Activated T-cell treated with anti-CD3 and anti-CD28 coated beads, Interleukin-2, amount 50 U/mL, for 72 hours (primary cell): ENCODE measurements around the gene ZNF205. TPM values are rescaled to one million over a fixed set of nuclear protein-coding genes. Genes with fewer than 3 reads are reported as not detected.
"Not testable (repeated sequence)": the region's sequence is repeated elsewhere in the genome, so short reads cannot be mapped to it uniquely, and the experiment has no call there.

Experiments used
- ATAC-seq, 2 donors: fragments of 150-1000 bp; cut with Tn5 transposase; replicated peaks in 1 of 2; 2 replicates each; pipeline ENCODE4 v1.10.0; 2021; ENCODE audit warnings: moderate library complexity in 2 of 2, mild to moderate bottlenecking in 1 of 2
- DNase-seq, 2 donors: peaks; one replicate each; pipeline ENCODE4 v3.0.0; 2021 to 2022; ENCODE audit warnings: mixed read lengths in 1 of 2
- H3K27ac Mint-ChIP-seq: one replicate; pipeline ENCODE4 v1.8.0; 2022; ENCODE audit warnings: mild to moderate bottlenecking, moderate library complexity, mixed read lengths
- H3K27me3 Mint-ChIP-seq: one replicate; pipeline ENCODE4 v1.8.0; 2022; ENCODE audit warnings: low read depth, mixed read lengths
- H3K36me3 Mint-ChIP-seq, 2 donors: one replicate each; pipeline ENCODE4 v1.8.0; 2022; ENCODE audit warnings: mixed read lengths in 2 of 2, mild to moderate bottlenecking in 1 of 2; ENCODE audit not compliant: insufficient read depth in 2 of 2
- H3K4me1 Mint-ChIP-seq: one replicate; pipeline ENCODE4 v1.8.0; 2022; ENCODE audit warnings: low read depth, mixed read lengths
- H3K4me3 Mint-ChIP-seq, 2 donors: one replicate each; pipeline ENCODE4 v1.8.0; 2022; ENCODE audit warnings: mild to moderate bottlenecking in 2 of 2, mixed read lengths in 2 of 2, moderate library complexity in 2 of 2
- H3K9me3 Mint-ChIP-seq, 2 donors: one replicate each; pipeline ENCODE4 v1.8.0; 2022; ENCODE audit warnings: mixed read lengths in 2 of 2
- total RNA-seq, 2 donors: library from RNA; stranded (reverse); gene quantifications; one replicate each; pipeline ENCODE4 v1.2.3, GENCODE V29; 2022

The ZNF205 gene
- total RNA-seq, 2 donors from 2014 or later = 0.12 to 0.28 TPM

DNA sequence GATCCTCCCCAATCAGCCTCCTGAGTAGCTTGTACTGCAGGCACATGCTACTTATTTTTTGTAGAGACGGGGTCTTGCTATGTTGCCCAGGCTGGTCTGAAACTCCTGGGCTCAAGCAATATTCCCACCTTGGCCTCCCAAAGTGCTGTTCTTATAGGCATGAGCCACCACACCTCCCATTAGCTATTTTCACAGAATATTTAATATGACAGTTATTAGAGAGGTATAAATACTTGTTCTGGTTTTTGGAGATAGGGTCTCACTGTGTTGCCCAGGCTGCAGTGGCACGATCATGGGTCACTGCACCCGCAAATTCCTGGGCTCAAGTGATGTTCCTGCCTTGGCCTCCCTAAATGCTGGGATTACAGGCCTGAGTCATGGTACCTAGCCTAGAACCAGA, 43.6 kb downstream of the ZNF205 start:
- peaks cover 42% of the 10 kb centered on the region for H3K4me1 Mint-ChIP-seq
- peaks cover 0 to 3% of the 10 kb centered on the region in 2 donors for H3K9me3 Mint-ChIP-seq
- peaks cover 3 to 4% of the 10 kb centered on the region in 2 donors for H3K36me3 Mint-ChIP-seq
- ATAC-seq = no peak
- no peak overlapping the region for H3K27ac Mint-ChIP-seq
- DNase-seq = no peak
- no peak overlapping the region for H3K4me3 Mint-ChIP-seq
- H3K27me3 Mint-ChIP-seq = peaks cover 20% of the 10 kb centered on the region

DNA sequence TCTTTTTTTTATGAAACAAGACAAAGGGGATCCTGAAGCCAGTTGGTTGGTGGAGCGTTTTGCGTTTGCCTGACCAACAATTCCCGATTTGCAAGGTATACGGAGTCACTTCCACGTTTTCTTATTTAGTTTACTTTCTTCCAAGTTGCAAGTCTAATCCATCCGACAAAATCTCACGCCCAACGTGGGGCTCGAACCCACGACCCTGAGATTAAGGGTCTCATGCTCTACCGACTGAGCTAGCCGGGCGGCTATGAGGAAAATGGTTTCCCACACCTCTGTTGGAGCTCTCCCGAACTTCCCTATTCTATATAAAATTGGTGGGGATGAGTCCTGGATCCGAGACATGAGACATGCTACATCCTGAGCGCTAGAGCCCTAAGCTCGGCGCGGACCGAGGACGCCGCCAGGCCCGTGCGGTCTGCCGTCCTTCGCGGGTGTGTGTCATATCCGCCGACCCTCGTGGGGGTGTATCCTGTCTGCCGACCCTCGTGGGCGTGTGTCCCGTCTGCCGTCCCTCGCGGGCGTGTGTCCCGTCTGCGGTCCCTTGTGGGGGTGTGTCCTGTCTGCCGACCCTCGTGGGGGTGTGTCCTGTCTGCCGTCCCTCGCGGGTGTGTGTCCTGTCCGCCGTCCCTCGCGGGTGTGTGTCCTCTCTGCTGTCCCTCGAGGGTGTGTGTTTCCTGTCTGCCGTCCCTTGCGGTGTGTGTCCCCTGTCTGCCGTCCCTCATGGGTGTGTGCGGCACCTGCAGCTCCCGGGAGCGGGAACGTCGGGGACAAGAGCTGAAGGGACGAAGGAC, 45.0 kb downstream of the ZNF205 start:
- Mint-ChIP-seq H3K4me3 (peak overlapping the region; percentile 81 to 86), H3K9me3 (peaks cover 0 to 3% of the 10 kb centered on the region in 2 donors), H3K27me3 (peaks cover 20% of the 10 kb centered on the region), H3K4me1 (peaks cover 34% of the 10 kb centered on the region), H3K36me3 (peaks cover 3 to 4% of the 10 kb centered on the region in 2 donors), H3K27ac (peak overlapping the region; percentile 74)
- peak; percentile 28 to 41 for ATAC-seq
- DNase-seq = peak; percentile 55

DNA sequence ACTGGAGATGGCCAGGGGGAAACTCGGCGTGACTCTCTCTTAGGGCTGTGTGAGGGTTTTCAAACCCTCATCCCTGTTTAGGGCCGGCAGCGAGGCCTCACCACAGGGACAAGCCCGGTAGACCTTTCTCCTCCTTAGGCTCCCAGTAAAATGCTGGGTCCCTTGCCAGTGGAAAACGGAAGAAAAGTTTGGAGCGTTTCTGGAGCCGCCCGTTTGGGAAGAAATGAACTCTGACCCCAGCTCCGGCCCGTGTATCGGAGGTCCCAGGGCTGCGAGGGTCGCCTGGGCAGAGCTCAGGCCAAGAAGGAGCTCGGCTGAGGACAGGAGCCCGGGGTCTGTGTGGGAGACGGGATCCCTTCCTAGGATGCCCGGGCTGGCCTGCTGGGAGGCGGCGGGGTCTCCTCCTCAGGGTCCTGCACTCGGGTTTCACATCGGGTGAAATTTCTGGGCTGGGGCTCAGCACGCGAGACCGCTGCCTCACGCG, 45.7 kb downstream of the ZNF205 start:
- Mint-ChIP-seq H3K27me3 (peaks cover 20% of the 10 kb centered on the region), H3K36me3 (peaks cover 3 to 4% of the 10 kb centered on the region in 2 donors), H3K4me1 (peaks cover 29% of the 10 kb centered on the region), H3K4me3 (peak overlapping the region; percentile 81 to 86), H3K27ac (peak overlapping the region; percentile 74), H3K9me3 (peaks cover 0 to 3% of the 10 kb centered on the region in 2 donors)
- ATAC-seq (peak; percentile 16 to 28), DNase-seq (no peak)

DNA sequence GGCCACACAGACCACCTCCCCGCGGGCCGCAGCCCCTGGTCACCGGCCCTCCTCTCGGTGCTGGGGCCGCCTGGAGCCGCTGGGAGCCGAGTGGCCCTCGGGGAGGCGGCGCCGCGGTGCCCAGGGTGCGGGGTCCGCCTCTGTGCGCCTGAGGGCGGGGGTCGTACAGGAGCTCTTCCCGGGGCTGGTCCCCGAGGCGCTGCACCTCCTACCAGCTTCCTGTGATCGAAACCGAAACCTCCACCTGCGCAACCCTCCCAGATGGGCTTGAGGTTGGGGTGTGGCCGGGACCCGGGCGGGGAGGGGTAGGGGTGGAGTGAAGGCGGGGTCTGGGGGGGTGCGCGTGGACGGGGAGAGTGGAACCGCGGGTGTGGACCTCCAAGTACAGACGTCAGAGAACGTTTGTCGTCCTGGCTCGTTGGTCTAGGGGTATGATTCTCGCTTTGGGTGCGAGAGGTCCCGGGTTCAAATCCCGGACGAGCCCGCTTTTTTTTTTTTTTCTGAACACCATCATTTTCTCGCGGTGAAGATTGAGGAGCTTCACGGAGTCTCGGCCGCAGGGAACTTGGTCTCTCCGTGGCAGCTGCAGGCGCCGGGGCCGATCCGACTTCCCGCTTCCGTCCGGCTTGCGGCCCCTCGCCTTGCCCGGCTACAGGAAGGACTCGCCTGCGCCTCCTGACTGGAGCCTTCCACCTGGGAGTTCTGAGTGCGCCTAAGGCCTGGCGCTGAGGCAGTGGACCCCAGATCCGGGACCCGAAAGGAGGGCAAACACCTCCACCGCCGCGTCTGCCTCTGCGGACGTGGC, 46.3 kb downstream of the ZNF205 start:
- Mint-ChIP-seq H3K27me3 (peaks cover 20% of the 10 kb centered on the region), H3K9me3 (peaks cover 0 to 3% of the 10 kb centered on the region in 2 donors), H3K27ac (peak overlapping the region; percentile 97), H3K4me3 (peak overlapping the region; percentile 86 to 96), H3K36me3 (peaks cover 3 to 4% of the 10 kb centered on the region in 2 donors), H3K4me1 (peaks cover 29% of the 10 kb centered on the region)
- ATAC-seq (peak; percentile 73 to 74), DNase-seq (peak; percentile 80)

DNA sequence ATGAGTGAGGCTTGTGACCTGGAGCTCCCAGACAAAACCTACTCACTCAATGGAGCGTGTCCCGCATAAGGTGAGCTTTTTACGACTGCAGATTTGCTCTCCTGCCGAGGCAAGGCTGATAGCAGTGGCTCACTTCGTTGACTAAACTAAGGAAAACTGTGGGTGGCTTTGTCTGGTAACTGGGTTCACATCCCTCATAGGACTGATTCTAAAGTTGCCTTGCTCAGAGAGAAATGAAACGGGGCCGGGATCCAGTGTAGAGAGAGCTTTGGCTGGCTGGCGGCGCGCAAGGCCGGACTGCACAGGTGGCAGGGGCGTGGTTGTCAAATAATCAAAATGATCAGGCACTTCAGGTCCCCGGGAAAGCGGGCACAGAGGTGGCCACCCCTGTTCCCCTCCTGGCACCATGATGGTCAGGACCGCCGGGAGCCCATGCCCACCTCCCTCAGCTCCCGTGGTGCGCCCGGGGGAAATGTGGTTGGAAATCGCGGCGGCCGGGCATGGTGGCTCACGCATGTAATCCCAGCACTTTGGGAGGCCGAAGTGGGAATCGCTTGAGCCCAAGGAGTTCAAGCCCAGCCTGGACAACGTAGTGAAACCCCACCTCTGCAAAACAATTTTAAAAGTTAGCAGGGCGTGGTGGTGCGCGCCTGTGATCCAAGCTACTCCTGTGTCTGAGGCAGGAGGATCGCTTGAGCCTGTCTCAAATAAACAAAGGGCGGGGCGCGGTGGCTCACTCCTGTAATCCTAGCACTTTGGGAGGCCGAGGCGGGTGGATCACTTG, 49.0 kb downstream of the ZNF205 start:
- Mint-ChIP-seq H3K27ac (no peak overlapping the region), H3K36me3 (peaks cover 0 to 4% of the 10 kb centered on the region in 2 donors), H3K4me3 (no peak overlapping the region), H3K4me1 (peaks cover 38% of the 10 kb centered on the region), H3K27me3 (peaks cover 20% of the 10 kb centered on the region), H3K9me3 (no peaks in the 10 kb centered on the region)
- no peak for DNase-seq
- ATAC-seq = no peak

DNA sequence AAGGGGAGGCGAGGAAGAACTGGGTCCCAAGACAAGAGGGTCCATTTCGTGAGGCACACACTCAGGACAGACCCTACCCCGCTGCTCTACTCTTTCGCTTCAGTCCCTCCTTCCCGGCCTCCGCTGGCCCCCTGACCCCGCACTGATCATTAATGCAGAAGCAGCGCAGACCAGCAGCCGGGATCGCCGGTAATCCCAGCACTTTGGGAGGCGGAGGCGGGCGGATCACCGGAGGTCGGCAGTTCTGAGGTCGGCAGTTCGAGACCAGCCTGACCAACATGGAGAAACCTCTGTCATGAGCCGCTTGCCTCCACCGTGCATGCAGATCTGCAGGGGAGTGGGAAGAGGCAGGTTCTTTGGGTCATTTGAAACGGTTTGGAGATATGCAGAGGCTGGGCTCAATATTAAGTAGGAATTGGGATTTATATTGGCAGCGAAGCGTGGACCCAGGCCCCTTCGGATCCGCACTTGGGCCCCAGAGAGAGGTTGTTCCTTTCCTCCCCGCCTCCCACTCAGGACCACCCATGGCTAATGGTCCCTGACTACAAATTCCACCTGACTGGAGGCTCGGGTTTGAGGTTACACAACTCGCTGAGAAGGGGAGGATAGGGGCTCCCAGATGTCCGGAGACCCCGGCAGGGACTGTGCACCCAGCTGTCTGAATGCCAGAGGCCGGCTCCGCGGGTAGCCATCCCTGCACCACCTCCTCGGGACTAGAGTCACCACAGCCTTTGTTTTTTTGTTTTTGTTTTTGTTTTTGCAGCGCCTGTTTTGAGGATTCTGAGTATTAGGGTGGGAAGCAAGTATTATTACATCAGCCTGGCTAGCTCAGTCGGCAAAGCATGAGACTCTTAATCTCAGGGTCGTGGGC, 52.0 kb downstream of the ZNF205 start:
- ATAC-seq (no peak), DNase-seq (no peak)
- H3K4me1 Mint-ChIP-seq = peaks cover 19% of the 10 kb centered on the region
- H3K36me3 Mint-ChIP-seq = peaks cover 0 to 3% of the 10 kb centered on the region in 2 donors
- H3K27ac Mint-ChIP-seq = no peak overlapping the region
- peaks cover 16% of the 10 kb centered on the region for H3K27me3 Mint-ChIP-seq
- H3K9me3 Mint-ChIP-seq = no peaks in the 10 kb centered on the region
- no peak overlapping the region for H3K4me3 Mint-ChIP-seq

DNA sequence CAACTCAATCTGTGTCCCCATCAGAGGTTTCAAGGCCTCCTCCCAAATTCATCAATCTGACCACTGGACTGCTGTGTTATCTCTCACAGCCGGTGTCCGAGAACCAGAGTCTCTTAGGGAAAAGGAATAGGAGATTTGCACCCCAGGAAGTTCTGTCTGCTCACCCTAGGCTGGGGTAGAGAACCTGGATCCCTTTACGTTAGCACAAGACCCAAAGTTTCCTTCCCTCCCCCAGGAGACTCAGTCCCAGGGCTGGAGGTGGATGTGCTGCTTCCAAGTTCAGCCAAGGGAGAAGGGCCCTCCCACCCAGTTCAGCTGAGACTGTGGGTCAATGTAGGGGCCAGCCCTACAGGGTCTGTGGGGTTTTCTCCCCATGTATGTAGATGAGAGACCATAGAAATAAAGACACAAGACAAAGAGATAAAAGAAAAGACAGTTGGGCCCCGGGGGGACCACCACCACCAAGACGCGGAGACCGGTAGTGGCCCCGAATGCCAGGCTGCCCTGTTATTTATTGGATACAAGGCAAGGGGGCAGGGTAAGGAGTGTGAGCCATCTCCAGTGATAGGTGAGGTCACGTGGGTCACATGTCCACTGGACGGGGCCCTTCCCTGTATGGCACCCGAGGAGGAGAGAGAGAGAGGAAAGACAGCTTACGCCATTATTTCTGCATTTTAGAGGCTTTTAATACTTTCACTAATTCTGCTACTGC, 52.9 kb downstream of the ZNF205 start:
- DNase-seq (no peak), ATAC-seq (peak in 1 of 2 donors; percentile 20)
- Mint-ChIP-seq H3K4me3 (peak overlapping the region; percentile 61 to 70), H3K27ac (peak overlapping the region; percentile 63), H3K4me1 (peaks cover 10% of the 10 kb centered on the region), H3K27me3 (peaks cover 21% of the 10 kb centered on the region), H3K36me3 (no peaks in the 10 kb centered on the region), H3K9me3 (no peaks in the 10 kb centered on the region)

DNA sequence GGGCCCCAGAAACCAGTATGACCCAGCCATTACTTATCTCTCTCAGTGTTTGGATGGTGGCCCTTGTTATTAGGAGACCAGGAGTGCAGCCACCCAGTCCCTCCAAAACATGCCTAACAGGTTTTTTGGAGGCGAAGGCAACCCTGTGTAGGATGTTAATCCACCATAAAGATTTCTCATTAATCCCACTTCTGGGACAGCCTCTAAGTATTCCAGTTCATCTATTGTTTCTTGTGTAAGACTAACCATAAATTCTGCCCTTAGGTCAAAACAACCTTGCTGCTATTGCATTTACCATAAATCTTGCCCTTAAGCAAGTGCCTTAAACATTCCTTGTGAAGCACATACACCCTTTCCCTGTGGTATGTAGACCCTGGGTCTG, 54.1 kb downstream of the ZNF205 start:
- Mint-ChIP-seq H3K27ac (no peak overlapping the region), H3K9me3 (no peaks in the 10 kb centered on the region), H3K4me3 (no peak overlapping the region), H3K4me1 (peaks cover 18% of the 10 kb centered on the region), H3K36me3 (no peaks in the 10 kb centered on the region), H3K27me3 (peaks cover 30% of the 10 kb centered on the region)
- DNase-seq (no peak), ATAC-seq (no peak)

DNA sequence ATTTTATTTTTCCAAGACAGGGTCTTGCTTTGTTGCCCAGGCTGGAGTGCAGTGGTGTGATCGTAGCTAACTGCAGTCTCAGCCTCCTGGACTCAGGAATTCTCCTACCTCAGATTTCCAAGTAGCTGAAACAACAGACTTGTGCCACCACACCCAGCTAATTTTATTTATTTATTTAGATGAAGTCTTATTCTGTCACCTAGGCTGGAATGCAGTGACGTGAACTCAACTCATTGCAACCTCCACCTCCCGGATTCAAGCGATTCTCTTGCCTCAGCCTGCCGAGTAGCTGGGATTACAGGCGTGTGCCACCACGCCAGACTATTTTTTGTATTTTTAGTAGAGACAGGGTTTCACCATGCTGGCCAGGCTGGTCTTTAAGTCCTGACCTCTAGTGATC, 56.3 kb downstream of the ZNF205 start:
- H3K4me1 Mint-ChIP-seq = peaks cover 34% of the 10 kb centered on the region
- not testable (repeated sequence) for ATAC-seq, H3K27ac Mint-ChIP-seq, DNase-seq, H3K4me3 Mint-ChIP-seq, H3K36me3 Mint-ChIP-seq, H3K9me3 Mint-ChIP-seq
- H3K27me3 Mint-ChIP-seq = peaks cover 39% of the 10 kb centered on the region
